ENCODE results near the gene CDC42EP5.

DNA sequence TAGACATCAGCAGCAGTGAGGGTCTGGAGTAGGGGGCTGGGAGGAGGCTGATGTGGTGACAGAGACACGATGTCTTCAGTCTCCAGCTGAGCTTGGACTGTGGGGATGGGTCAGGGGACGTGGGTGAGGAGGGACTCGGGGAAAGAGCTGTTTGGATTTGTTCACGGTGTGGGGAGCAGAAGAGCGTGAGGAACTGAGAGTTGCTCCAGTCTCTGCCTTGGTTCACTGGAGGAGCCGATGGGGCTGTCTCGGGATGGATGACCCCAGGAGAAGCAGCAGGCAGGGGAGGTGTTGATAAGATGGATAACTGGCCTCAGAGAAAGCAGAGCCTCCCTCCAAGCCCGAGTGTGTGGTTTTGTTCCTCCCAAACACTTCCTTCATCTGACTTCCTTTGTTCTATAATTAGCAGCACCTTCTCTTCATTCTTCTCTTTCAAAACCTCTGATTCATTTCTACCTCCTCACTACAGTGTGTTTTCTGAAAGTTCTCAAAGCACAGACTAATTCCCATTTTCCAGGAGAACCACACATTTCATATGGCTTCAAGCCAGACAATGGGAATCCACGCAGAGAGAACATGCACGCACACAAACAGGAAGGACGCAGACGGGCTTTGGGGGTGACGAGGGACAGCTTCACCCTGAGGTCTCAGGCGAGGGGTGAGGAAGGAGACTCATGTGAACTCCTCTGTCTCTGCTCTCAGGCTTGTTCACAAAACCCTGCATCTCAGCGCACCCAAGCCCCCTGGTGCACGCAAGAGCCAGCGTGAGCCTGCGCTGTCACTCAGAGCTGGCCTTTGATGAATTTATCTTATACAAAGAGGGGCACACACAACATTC lies 48.1 kb upstream of the CDC42EP5 start:
- no peak for TF ChIP-seq POLR2A (IDR thresholded peaks at IDR 0.05; ENCODE audit: low read depth, low read length)
- no peak for TF ChIP-seq POLR2AphosphoS5 (IDR thresholded peaks at IDR 0.05; ENCODE audit: low read depth, low read length)
- peak; percentile 85 for TF ChIP-seq SPI1 (IDR thresholded peaks at IDR 0.05; ENCODE audit: low read depth, low read length)

Measured in GM12891 (cell line).